ENCODE data around the gene XRCC1.
"Not testable (repeated sequence)": the region's sequence is repeated elsewhere in the genome, so short reads cannot be mapped to it uniquely, and the experiment has no call there.

XRCC1 gene

DNA sequence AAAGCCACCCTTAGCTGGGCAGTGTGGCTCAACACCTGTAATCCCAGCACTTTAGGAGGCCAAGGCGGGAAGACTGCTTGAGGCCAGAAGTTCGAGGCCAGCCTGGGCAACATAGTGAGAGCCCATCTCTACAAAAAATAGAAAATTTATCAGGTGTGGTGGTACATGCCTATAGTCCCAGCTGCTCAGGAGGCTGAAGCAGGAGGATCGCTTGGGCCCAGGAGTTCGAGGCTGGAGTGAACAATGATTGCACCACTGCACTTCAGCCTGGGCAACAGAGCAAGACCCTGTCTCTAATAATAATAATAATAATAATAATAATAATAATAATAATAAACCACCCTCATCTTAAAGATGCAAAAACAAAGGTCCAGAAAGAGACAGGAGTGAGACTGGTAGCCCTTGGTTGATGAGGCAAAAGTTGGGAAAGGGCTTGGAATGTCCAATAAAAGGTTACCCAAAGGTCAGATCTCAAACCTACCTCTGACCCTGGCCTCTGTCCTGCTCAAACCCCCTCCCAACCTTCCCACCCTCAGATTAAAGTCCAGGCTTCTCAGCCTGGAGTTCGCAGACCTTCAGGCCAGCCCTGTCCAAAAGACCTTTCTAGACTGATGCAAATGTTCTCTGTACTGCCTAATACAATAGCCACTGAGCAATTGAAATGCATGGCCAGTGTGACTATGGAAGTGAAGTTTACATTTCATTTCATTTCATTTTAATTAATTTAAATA lies 33.2 kb downstream of the XRCC1 start:
- no peak for DNase-seq

DNA sequence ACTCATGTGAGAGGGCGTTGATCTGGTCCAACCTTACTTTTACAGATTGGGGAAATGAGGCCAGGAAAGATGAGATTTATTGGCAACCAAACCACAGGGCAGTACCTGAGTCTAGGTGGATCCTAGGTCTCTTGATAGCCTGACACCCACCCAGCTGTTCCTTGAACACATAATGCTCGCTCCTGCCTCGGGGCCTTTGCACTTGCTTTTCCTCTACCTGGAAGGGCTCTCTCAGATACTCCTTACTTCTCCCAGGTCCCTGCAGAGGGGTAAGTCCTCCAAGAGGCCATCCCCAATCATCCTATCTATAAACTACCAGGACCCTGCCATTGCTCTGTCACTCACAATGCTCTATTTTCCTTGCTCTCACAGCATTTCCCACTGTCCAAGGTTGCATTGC lies 34.9 kb downstream of the XRCC1 start:
- no peak for DNase-seq

DNA sequence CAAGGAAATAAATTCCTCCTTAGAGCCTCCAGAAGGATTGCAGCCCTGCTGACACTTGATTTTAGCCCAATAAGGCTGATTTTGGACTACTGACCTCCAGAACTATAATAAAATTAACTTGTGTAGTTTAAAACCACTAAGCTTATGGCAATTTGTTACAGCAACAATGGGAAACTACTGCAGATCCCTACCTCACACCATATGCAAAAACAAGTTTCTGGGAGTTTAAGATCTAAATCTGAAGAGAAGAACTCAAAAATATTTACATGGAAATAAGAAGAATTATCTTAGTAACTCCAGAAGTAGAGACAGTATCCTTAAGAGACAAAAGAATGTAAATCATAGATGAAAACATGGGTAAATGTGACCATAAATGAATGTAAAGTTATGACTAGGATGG lies 36.4 kb downstream of the XRCC1 start:
- no peak for DNase-seq

DNA sequence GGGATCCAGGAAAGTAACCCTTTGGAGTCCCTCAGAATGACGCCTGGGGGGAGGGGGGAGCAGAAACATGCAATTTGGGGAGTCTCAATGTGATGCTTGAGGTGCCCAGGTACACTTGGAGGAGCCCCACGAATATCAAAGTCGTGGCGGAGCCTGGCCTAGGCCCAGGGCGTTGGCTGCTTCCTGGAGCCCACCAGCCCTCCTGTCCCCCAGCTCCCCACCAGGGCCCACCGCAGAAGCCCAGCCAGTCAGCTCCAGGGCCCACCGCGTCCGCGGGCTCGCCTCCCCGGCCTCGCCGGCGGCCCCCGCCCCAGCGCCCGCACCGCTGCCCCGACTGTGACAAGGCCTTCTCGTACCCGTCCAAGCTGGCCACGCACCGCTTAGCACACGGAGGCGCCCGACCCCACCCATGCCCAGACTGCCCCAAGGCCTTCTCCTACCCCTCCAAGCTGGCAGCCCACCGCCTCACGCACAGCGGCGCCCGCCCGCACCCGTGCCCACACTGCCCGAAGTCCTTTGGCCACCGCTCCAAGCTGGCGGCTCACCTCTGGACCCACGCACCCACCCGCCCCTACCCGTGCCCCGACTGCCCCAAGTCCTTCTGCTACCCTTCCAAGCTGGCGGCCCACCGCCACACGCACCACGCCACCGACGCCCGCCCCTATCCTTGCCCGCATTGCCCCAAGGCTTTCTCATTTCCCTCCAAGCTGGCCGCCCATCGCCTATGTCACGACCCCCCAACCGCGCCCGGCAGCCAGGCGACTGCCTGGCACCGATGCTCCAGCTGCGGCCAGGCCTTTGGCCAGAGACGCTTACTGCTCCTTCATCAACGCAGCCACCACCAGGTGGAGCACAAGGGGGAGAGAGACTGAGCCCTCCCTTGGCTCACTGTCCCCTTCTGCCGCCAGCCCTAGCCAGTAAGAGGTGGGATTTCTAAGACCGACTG lies 40.2 kb downstream of the XRCC1 start:
- DNase-seq: no peak

DNA sequence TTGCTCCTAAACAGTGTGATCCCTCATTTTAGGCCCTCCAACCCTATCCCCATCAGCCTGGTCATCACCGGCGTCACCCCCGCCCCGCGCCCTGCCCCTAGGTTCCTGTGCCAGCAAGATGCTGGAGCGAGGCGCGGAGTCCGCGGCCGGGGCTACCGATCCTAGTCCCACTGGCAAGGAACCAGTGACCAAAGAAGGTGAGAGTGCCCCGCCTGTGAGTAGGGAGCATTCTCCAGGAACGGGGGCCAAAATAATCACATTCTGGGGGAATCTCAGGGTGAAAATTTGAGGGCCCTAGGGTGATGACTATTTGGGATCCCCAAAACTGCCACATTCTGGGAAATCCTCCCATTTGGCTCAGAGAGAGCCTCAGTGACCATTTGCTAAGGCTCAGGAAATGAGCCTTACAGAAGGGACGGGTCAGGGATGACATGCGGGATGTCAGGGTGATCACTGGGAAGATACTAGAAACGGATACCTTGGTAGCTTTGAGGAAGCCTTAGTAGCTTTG lies 41.0 kb downstream of the XRCC1 start:
- no peak for DNase-seq

DNA sequence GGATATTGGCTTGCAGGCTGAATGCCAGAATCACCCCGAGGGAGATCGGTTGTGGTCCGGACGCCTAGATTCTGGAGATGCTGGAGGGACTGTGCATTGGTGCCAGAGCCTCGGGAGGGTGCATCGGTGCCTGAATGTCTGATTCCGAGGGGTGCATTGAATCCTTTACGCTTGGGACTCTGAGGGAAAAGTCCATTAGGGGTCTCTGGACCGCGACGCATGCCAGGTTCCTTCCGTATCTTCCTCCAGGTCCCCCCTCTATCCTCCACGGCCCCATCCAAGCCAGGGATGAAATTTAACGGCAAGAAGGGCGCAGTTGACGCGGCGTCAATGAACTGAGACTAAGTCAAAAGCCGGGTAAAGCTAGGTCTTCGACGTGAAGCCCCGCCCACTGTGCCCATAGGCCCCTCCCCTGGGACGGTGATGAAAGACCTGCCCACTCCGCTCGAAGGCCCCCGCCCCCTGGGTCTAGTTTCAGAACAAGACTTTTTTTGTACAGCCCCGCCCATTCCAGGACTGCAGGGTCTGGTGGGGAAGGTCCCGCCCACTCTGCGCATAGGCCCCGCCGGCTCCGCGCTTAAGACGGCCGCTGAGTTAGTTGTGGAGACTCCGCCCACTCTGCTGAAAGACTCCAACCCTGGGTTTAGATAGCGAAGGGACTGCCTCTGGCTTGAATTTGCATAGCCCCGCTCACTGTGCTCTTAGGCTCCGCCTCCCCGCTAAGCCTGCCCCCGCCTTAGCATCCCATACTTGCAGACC lies 41.6 kb downstream of the XRCC1 start:
- peak; percentile 38 for DNase-seq

DNA sequence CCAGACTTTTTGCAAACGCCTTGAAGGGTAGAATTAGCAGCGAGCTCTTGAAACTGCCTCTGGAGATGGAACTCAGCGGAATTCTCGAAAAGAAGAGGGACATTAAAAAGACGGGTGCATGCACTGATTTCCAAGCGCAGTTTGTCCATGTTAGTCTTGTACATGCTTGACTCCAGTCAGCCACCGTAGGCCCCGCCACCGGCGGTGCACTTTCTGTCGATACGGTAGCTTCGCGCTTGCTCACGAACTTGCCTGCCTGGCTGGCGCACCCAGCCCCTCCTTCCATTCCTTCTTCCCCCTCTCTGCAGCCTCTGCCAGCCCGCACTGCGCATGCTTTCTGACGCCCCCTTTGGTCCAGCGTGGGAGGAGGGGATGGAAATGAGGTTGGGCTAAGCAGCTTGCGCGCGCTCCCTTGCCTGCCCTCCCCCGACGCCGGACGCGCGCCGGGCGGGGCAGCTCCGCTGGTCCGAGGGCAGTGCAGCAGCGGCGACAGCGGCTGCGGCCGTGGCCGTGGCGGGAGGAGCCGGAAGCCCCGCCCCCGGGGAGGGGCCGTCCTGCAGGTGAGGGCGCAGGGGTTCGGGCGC lies 42.3 kb downstream of the XRCC1 start, which contains the start of gene ZNF575:
Gene ZNF575, plus strand, starts transcription at position 227 of the 584 bp plus-strand sequence. CDS start 1,235 bp downstream, outside the sequence.
- DNase-seq: peak; percentile 90

DNA sequence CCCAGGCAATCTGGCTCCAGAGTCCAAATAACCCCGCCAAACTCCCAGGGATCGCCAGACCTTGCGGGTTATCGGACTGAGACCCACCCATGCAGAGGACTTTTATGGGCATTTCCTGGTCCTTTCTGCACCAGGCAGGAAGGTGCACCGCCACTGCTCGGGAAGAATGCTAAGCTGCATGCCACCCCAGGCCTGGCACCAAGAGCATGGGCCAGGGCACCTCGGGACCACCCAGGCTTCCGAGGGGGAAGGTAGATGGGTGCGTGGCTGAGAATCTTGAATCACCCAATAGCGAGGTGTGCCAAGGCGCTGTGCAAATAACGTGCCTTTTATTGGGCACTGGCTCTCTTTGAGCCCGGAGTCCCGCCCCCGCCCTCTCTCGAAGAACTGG lies 42.8 kb downstream of the XRCC1 start:
- DNase-seq: no peak

DNA sequence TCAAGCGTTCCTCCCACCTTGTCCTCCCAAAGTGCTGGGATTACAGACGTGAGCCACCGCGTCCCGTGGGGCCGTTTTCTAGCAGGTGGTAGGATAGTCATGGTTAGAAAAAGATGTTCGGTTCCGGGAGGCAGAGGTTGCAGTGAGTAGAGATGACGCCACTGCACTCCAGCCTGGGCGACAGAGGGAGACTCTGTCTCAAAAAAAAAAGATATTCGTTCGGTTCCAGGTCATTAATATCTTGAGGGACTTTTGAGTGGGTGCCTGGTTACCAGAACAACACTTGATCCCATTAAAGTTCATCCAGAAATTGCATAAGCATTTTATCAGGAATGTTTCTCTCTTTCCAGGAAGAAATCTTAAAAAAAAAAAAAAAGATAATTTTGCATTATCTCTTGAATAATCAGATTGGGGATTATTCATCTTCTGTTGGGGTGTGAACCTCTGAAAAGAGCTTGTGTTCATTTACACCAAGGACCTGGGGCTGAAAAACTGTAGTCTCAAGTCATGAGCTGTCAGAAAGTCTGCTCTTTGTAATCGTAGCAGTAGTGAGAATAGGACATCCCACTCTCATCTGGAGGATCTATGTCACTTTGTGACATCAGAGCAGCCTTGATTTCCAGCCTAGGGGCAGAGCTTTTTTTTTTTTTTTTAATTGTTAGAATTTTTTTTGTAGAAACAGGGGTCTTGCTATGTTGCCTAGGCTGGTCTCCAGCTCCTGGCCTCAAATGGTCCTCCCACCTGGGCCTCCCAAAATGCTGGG lies 47.3 kb downstream of the XRCC1 start:
- peak; percentile 90 for DNase-seq

DNA sequence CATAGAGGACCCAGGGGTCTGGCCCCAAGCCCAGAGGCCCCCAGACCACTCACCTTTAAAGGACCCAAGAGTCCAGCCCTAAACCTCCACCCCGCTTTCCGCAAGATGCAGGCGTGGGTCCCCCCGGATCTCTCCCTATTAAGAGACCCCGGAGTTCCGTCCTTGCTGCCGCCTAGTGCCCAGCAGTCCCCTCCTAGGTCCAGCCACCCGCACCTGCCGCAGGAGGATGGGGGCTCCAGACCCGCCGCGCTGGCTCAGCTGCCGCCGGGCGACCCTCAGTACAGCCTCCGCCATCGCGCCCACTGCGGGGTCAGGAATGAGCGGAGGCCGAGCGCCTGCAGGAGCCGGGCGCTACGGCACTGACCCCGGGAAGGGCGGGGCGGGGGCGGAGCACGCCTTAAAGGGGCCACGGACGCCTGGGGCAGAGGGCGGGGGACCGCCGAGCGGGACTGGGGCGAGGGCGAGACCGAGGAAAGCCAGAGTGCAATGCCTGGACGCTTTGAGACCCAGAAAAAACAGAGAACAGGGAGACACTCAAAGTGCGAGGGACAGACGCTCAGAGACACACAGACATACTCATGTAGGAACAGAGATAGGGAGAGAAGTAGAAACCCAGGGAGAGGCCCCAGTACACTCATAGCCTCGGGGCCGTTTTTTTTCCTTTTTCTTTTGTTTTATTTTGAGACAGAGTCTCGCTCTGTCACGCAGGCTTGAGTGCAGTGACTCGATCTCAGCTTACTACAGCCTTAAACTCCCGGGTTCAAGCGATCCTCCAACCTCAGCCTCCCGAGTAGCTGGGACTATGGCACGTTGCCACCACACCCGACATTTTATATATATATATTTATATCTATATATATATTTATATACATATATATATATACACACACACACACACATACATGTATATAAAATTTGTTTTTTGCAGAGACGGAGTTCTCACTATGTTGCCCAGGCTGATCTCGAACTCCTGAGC lies 48.2 kb downstream of the XRCC1 start, which contains the start of gene ETHE1:
Gene ETHE1, minus strand, starts transcription at position 318 of the 976 bp plus-strand sequence. Its CDS starts 24 bp downstream, at position 294.
- DNase-seq: peak; percentile 37

DNA sequence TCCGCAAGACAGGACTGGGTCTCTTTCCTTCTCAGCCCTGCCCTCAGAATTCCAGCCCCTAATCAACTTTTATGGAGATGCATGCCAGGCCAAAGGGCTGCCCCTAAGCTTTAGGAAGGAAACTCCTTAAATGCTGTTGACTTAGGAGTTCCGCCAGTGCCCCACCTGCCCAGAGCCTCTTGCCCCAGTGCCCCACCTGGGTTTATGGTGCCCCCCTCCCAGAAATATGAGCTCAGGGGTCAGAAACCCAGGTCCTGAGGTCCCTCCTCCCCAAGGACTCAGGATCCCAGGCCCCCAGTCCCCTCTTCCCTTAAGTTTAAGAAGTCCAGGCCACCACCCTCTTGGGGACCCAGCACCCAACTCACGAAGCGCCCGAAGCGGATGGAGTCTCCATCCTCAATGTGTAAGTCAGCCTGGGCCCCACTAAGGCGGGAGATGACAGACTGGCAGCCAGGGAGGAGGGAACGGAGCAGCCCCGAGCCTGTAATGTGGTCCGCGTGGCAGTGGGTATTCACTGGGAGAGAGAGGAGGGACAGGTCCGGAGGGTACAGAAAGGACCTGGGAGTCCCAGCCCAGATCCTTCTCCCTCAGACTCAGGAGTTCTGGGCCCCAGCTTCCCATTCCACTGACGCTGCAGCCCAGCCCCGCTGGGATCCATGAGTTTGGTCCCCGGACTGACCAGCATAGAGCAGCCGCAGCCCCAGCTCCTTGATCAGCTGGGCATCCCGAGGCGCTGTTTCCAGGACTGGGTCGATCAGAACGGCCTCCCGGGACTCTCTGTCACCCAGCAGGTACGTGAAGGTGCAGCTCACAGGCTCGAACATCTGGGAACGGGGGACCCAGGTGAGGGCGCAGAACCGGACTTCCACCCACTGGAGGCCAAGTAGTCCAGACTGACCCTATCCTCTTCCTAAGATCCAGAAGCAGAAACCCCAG lies 49.2 kb downstream of the XRCC1 start:
- no peak for DNase-seq

DNA sequence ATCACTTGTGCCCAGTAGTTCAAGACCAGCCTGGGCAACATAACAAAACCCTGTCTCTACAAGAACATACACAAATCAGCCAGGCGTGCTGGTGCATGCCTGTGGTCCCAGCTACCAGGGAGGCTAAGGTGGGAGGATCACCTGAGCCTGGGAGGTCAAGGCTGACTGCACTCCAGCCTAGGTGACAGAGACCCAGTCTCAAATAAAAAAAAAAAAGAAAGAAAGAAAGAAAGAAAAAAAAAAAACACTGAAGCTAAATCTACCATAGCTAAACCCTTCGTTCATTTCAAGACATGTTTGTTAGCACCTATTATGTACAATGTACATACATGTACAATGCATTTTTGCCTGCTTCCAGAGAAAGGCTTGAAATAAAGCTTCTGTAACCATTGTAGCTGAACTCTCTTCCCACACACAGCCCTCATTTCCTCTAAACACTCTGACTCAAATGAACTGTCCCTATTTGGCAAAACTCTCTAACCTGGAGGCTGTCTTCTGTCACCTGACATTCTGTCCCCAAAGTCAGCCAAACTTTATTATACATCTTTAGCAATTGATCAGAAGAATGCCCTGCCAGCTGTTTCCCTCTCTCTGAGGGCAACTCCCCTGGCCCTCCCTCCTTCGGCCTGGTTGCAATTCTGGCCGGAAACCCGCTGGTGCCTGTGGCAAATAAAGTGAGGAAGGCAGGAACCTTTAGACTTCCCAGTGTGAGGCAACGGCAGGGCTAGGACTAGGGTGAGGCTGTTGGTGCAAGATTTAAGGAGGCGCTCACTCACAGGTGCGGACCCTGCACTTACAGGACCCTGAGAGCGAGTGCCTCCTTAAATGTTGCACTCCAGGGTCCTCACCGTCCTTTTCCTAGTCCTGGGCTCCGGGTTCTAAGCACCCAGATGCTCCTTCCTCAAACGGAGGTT lies 50.1 kb downstream of the XRCC1 start:
- peak; percentile 3 for DNase-seq

DNA sequence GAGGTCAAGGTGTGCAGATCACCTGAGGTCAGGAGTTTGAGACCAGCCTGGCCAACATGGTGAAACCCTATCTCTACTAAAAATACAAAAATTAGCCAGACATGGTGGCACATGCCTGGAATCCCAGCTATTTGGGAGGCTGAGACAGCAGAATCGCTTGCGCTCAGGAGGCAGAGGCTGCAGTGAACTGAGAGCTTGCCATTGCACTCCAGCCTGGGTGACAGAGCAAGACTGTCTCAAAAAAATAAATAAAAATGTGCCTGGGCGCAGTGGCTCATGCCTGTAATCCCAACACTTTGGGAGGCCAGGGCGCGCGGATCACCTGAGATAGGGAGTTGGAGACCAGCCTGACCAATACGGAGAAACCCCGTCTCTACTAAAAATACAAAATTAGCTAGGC lies 51.6 kb downstream of the XRCC1 start:
- DNase-seq: not testable (repeated sequence)

DNA sequence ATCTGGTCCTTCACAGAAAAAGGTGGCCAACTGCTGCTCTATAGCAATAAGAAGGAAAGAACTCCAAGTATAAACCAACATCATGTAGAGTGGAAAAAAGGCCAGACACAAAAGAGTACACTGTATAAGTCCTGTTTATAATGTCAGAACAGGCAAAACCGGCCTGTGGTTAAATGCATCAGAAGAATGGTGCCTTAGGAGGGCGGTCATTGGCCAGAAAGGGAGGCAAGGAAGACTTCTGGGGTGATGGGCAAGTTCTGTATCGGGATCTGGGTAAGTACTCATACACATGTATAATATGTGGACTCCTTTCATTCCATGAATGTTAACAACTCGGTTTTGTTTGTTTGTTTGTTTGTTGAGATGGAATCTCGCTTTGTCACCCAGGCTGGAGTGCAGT lies 52.4 kb downstream of the XRCC1 start:
- no peak for DNase-seq

DNA sequence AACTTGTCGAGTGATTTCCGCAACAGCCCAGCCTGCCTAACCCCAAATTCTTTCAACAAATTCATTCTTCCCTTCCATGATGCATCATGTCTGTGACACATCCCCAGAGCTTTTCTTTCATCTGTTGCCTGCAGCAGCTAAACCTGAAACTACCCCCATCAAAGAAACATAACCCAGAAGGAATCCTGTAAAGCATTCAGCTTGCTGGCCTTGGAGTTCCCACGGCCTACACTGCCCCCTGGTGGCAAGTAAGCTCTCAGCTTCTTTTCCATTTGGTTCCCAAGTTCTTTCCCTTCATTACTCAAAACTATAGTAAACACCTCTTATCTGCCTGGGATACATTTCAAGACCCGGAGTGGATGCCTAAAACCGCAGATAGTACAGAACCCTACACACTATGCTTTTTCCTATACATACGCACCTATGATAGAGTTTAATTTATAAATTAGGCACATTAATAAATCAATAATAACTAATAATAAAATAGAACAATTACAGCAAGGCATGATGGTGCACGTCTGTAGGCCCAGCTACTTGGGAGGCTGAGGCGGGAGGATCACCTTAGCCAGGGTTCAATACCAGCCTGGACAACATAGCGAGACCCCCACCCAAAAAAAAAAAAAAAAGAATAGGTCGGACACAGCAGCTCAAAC lies 55.8 kb downstream of the XRCC1 start:
- DNase-seq: peak; percentile 74

DNA sequence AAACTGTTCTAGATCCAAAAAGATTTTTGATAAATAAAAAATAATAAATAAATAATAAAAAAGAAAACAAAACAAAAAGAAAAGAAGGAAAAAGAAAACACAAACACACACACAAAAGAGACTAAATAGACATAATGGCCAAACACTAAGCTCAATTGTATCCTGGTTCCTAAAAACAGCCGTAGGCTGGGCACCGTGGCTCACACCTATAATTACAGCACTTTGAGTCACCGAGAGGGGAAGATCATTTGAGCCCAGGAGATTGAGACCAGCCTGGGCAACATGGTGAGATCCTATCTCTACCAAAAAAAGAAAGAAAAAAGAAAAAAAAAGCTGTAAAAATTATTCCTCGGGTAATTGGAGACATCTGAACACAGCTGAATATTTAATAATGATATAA lies 57.3 kb downstream of the XRCC1 start:
- no peak for DNase-seq

DNA sequence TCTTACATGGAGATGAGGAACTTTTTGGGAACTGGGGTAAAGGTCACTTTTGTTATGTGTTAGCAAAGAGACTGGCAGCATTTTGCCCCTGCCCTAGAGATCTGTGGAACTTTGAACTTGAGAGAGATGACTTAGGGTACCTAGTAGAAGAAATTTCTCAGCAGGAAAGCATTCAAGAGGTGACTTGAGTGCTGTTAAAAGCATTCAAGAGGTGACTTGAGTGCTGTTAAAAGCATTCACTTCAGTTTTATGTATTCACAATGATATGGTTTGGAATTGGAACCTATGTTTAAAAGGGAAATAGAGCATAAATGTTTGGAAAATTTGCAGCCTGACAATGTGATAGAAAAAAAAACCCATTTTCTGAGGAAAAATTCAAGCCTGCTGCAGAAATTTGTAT lies 62.9 kb downstream of the XRCC1 start:
- peak; percentile 91 for DNase-seq

DNA sequence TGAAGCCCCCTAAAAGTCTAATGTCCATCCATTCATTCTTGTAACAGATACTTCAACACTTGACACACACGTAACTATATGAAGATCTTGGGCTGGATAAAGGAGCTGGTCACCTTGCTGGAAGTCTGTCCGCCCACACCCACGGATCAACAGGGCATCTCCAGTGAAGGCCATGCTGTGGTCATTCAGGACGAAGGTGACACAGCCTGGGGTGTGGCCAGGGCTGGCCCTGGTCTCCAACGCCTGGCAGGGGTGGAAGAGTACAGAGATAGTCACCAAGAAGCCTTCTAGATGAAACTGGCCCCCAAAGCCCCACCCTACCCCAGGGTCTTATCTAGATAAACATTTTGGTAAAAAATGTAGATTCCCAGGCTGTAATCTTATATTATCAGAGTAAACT lies 64.0 kb downstream of the XRCC1 start:
- DNase-seq: no peak

All from DMS79 treated with DMSO at 0.1 percent for 48 hours (cell line).